Naive B cell (primary cell): ENCODE measurements around the gene CLCNKB. TPM values are rescaled to one million over a fixed set of nuclear protein-coding genes. Genes with fewer than 3 reads are reported as not detected.
"Not testable (repeated sequence)": the region's sequence is repeated elsewhere in the genome, so short reads cannot be mapped to it uniquely, and the experiment has no call there.

Experiments
- ATAC-seq, 2 donors: fragments of 150-1000 bp; cut with Tn5 transposase; 2 replicates each; pipeline ENCODE4 v1.10.0; 2021; ENCODE audit warnings: low read depth in 2 of 2, mild to moderate bottlenecking in 2 of 2, moderate library complexity in 2 of 2
- DNase-seq: peaks from one replicate; pipeline ENCODE4 v3.0.0; 2022
- H3K27ac Mint-ChIP-seq, 6 donors: one replicate each; pipeline ENCODE4 v1.8.0; 2020 to 2022; ENCODE audit warnings: mild to moderate bottlenecking in 6 of 6, mixed read lengths in 6 of 6, moderate library complexity in 5 of 6, inconsistent platforms in 2 of 6
- H3K27me3 Mint-ChIP-seq, 3 donors: one replicate each; pipeline ENCODE4 v1.8.0; 2021 to 2022; ENCODE audit warnings: mixed read lengths in 3 of 3, mild to moderate bottlenecking in 1 of 3
- H3K36me3 Mint-ChIP-seq, 2 donors: one replicate each; pipeline ENCODE4 v1.8.0; 2020 to 2022; ENCODE audit warnings: mixed read lengths in 2 of 2, inconsistent platforms in 1 of 2, mild to moderate bottlenecking in 1 of 2
- H3K4me1 Mint-ChIP-seq, 3 donors: one replicate each; pipeline ENCODE4 v1.8.0; 2020 to 2022; ENCODE audit warnings: mixed read lengths in 3 of 3, inconsistent platforms in 1 of 3, mild to moderate bottlenecking in 1 of 3, moderate library complexity in 1 of 3
- H3K4me3 Mint-ChIP-seq, 8 donors: one replicate each; pipeline ENCODE4 v1.8.0; 2020 to 2022; ENCODE audit warnings: mild to moderate bottlenecking in 8 of 8, mixed read lengths in 8 of 8, moderate library complexity in 8 of 8, inconsistent platforms in 2 of 8
- H3K9me3 Mint-ChIP-seq, 7 donors: one replicate each; pipeline ENCODE4 v1.8.0; 2020 to 2022; ENCODE audit warnings: mixed read lengths in 7 of 7, mild to moderate bottlenecking in 5 of 7, inconsistent platforms in 2 of 7, moderate library complexity in 1 of 7
- polyA plus RNA-seq, 6 donors: library from polyadenylated mRNA; unstranded; fragments of 300-500 nt; fragmentation: Illumina TruSeq; gene quantifications; one replicate each; pipeline ENCODE4 v1.2.3, GENCODE V29; 2021; ENCODE audit warnings: low read depth in 6 of 6

Gene CLCNKB
- polyA plus RNA-seq, 6 donors from 2014 or later = not detected

GRCh38 chr1:16048573-16049189 lies 5.1 kb downstream of the CLCNKB start:
- peak; percentile 36 for DNase-seq
- Mint-ChIP-seq H3K4me1 (peaks cover 0 to 8% (median 0%) of the 10 kb centered on the region in 3 donors), H3K36me3 (no peaks in the 10 kb centered on the region), H3K27me3 (peaks cover 9 to 48% (median 26%) of the 10 kb centered on the region in 3 donors), H3K27ac (no peak overlapping the region), H3K4me3 (peak overlapping the region in 7 of 8 donors; percentile 25 to 75 (median 63)), H3K9me3 (no peaks in the 10 kb centered on the region)
- peak; percentile 76 to 82 for ATAC-seq

- H3K27ac Mint-ChIP-seq = no peak overlapping the region
- H3K36me3 Mint-ChIP-seq = no peaks in the 10 kb centered on the region
- no peak for DNase-seq
- H3K4me1 Mint-ChIP-seq = peaks cover 0 to 8% (median 0%) of the 10 kb centered on the region in 3 donors
- H3K4me3 Mint-ChIP-seq = peak overlapping the region in 3 of 8 donors; percentile 22 to 59 (median 33)
- no peak for ATAC-seq
- H3K27me3 Mint-ChIP-seq = peaks cover 9 to 46% (median 26%) of the 10 kb centered on the region in 3 donors
- H3K9me3 Mint-ChIP-seq = no peaks in the 10 kb centered on the region
These were observed 6.7 kb downstream of the CLCNKB start for GRCh38 chr1:16050328-16050727.

DNA sequence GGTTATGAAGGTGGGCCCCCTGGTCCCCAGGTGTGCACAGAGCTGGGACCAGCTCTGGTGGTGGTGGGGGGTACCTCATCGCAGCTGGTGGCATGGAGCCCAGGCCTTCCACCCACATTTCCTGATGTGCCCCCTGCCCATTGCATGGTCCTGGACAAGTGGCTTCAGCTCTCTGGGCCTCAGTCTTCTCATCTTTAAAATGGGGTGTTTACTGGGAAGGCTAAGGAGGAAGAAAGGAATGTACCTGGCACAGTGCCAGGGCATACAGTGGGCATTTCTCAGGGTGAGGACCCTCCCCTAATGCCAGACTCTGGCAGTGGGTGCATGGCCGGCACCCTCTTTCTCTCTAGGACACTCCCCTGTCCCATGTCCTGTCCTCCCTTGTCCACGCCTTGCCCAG lies 7.5 kb downstream of the CLCNKB start:
- no peak overlapping the region for H3K27ac Mint-ChIP-seq
- peaks cover 9 to 39% (median 20%) of the 10 kb centered on the region in 3 donors for H3K27me3 Mint-ChIP-seq
- ATAC-seq (no peak), DNase-seq (no peak)
- H3K36me3 Mint-ChIP-seq = no peaks in the 10 kb centered on the region
- H3K4me3 Mint-ChIP-seq = no peak overlapping the region
- no peaks in the 10 kb centered on the region for H3K9me3 Mint-ChIP-seq
- peaks cover 4 to 12% (median 4%) of the 10 kb centered on the region in 3 donors for H3K4me1 Mint-ChIP-seq

- H3K4me3 Mint-ChIP-seq, ATAC-seq, H3K36me3 Mint-ChIP-seq, H3K27ac Mint-ChIP-seq, DNase-seq, H3K9me3 Mint-ChIP-seq: not testable (repeated sequence)
- H3K4me1 Mint-ChIP-seq = peaks cover 7 to 14% (median 8%) of the 10 kb centered on the region in 3 donors
- H3K27me3 Mint-ChIP-seq = peaks cover 9 to 32% (median 14%) of the 10 kb centered on the region in 3 donors
These were observed 8.4 kb downstream of the CLCNKB start for GRCh38 chr1:16051949-16052348.

GRCh38 chr1:16053781-16054502 lies 10.4 kb downstream of the CLCNKB start:
- Mint-ChIP-seq H3K9me3 (no peaks in the 10 kb centered on the region), H3K27ac (no peak overlapping the region), H3K27me3 (peaks cover 3 to 34% (median 21%) of the 10 kb centered on the region in 3 donors), H3K4me1 (peaks cover 7 to 10% (median 8%) of the 10 kb centered on the region in 3 donors), H3K36me3 (no peaks in the 10 kb centered on the region), H3K4me3 (no peak overlapping the region)
- ATAC-seq (no peak), DNase-seq (no peak)

- H3K36me3 Mint-ChIP-seq = no peaks in the 10 kb centered on the region
- H3K9me3 Mint-ChIP-seq = no peaks in the 10 kb centered on the region
- ATAC-seq (no peak), DNase-seq (no peak)
- peaks cover 0 to 26% (median 16%) of the 10 kb centered on the region in 3 donors for H3K27me3 Mint-ChIP-seq
- peaks cover 6 to 8% (median 7%) of the 10 kb centered on the region in 3 donors for H3K4me1 Mint-ChIP-seq
- no peak overlapping the region for H3K4me3 Mint-ChIP-seq
- H3K27ac Mint-ChIP-seq = no peak overlapping the region
These were observed 11.3 kb downstream of the CLCNKB start for GRCh38 chr1:16054598-16055540.

DNA sequence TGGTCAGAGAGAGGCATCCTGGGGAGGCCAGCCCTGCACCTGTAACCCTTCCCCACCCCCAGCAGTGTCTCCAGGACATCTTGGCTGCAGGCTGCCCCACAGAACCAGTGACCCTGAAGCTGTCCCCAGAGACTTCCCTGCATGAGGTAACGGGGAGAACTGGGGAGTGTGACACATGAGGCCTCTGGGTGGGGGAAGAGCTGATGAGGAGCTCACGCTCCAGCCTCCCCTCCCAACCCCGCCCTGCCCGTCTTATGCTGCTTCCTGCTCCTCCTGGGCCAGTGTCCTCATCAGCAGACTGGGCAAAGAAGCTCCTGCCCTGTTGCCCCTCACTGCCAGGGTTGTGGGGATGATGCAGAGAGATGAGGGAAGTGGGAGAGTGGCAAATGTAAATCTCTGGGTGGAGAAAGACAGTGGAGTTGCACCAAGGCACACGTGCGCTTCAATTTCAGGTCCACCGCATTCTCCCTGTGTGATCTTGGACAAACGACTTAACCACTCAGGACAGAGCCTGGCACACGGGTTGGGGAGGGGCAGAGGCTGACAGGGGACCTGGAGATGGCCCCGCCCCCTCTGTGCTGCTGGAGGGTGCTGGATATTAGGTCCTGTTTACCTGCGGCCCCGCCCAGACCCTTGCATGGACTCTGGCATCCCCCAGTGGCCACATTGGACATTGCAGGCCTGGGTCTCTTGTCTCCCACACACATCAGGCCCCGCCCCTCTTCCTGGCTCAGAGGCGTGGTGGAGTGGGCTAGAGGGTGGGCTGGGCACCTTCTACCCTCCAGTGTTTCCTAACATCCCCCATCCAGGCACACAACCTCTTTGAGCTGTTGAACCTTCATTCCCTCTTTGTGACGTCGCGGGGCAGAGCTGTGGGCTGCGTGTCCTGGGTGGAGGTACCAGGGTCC lies 12.3 kb downstream of the CLCNKB start:
- no peaks in the 10 kb centered on the region for H3K36me3 Mint-ChIP-seq
- H3K27ac Mint-ChIP-seq = peak overlapping the region in 3 of 6 donors; percentile 25 to 30 (median 28)
- H3K27me3 Mint-ChIP-seq = peaks cover 5 to 26% (median 16%) of the 10 kb centered on the region in 3 donors
- no peak overlapping the region for H3K4me3 Mint-ChIP-seq
- peak; percentile 97 for ATAC-seq
- peaks cover 6 to 8% (median 7%) of the 10 kb centered on the region in 3 donors for H3K4me1 Mint-ChIP-seq
- no peaks in the 10 kb centered on the region for H3K9me3 Mint-ChIP-seq
- peak; percentile 82 for DNase-seq

DNA sequence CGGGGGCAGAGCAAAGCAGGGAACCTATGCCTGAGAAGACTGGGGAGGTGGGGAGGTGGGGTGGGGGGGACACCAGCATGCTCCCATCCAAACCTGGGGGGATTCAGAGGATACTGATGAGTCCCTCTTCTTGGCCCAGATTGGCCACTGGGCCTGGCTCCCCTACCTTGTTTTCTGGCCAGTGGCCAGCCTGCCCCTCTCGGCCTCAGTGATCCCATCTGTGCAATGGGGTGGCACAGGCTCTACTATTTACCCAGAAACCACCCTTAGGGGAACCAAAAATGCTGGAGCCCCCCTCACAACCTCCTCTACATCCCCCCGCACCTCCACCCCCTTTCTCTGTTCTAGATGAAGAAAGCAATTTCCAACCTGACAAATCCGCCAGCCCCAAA lies 12.9 kb downstream of the CLCNKB start:
- Mint-ChIP-seq H3K27ac (peak overlapping the region in 1 of 6 donors; percentile 30), H3K27me3 (peaks cover 5 to 21% (median 21%) of the 10 kb centered on the region in 3 donors)
- not testable (repeated sequence) for ATAC-seq, H3K9me3 Mint-ChIP-seq, H3K4me3 Mint-ChIP-seq, DNase-seq, H3K4me1 Mint-ChIP-seq, H3K36me3 Mint-ChIP-seq

DNA sequence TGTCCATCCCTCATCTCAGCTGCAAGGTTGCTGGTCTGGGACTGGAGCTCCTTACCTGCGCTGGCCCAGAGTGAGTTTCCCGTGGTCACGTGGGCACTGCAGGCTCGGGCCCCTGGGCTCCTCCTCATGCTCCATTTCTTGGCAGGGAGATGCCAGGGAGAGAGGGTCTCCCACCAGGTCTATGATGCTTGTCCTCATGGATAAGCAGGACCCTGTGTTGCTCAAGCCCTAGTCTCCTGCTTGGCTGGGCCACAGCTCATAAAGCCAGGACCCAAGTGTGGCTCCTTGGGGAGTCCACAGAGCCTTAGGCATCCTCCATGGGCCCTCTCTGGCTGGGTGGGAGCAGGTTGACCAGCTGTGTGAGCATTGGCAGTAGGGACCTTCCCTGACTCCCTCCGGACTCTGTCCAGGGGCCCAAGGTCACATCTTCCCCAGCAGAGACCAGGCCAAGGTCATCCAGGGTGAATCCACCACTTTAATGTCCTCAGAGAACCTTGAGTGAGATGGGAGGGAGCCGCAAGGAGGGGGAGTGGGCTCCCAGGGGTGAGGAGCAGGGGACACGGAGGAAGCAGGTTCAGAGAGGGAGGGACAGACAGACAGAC lies 13.8 kb downstream of the CLCNKB start:
- ATAC-seq, H3K27ac Mint-ChIP-seq, H3K4me1 Mint-ChIP-seq, H3K4me3 Mint-ChIP-seq, DNase-seq, H3K9me3 Mint-ChIP-seq, H3K36me3 Mint-ChIP-seq: not testable (repeated sequence)
- H3K27me3 Mint-ChIP-seq = peaks cover 5 to 21% (median 15%) of the 10 kb centered on the region in 3 donors

DNA sequence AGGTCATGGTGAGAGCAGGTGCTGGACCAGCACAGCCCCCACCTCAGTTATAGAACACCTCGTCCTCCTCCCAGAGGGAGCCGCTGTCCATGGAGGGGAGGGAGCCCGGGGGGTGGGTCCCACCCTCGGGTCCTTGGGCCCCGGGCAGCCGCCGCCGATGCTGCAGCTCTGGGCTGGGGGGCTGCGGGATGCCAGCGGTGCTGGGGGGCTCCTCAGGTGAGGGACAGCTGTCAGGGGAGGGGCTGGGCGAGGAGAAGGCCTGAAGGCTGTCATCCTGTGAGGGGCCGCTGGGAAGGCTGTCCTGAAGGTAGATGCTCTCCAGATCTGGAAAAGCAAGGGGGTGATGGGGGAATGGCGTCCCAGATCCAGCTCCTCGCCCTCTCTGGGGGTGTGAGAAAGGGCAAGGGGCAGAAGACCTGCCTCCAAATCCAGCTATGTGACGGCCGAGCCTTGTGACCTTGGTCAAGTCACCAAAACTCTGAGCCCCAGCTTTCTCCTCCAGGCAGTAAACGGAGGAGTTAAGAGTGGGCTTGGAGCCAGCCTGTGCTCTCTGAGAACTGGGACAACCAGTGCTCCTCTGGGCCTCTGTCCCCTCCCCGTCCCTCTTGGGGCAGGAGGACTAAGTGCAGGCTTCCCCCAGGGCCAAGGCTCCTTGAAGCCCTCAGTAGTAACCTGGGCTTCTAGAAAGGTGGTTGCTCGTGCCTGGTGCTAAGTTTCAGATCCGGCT lies 15.0 kb downstream of the CLCNKB start:
- ATAC-seq, H3K36me3 Mint-ChIP-seq, H3K4me3 Mint-ChIP-seq, H3K27ac Mint-ChIP-seq, DNase-seq, H3K4me1 Mint-ChIP-seq, H3K9me3 Mint-ChIP-seq: not testable (repeated sequence)
- H3K27me3 Mint-ChIP-seq = peaks cover 6 to 24% (median 18%) of the 10 kb centered on the region in 3 donors

DNA sequence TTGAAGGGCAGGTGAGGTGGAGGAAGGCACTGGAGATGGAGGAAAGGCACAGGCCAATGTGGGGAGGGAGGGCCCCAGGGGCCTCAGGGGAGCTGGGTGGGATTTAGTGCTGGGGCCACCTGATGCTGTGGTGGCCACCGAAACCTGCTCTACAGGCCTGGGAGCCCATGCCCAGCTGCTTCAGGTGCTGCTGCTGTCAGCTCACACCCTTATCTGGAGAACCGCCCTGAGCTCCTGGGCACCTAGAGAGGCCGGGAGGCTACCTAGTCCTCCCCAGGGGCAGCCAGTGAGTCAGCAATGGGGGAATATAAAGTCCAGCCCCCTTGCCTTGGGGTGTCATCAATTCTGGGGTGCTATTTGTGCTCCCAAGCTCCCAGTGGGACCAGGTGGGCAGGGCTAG lies 17.7 kb downstream of the CLCNKB start:
- Mint-ChIP-seq H3K4me1 (peaks cover under 1 to 10% (median under 1%) of the 10 kb centered on the region in 3 donors), H3K27ac (no peak overlapping the region), H3K4me3 (no peak overlapping the region), H3K36me3 (no peaks in the 10 kb centered on the region), H3K9me3 (no peaks in the 10 kb centered on the region), H3K27me3 (peaks cover 12 to 49% (median 45%) of the 10 kb centered on the region in 3 donors)
- ATAC-seq = no peak
- no peak for DNase-seq
